Fibroblast of skin of left quadriceps (primary cell): ENCODE measurements around the gene CPAMD8.
"Not testable (repeated sequence)": the region's sequence is repeated elsewhere in the genome, so short reads cannot be mapped to it uniquely, and the experiment has no call there.

Experiments
- DNase-seq, 2 experiments: peaks; one replicate each; pipeline ENCODE4 v3.0.0-alpha.2; 2013; ENCODE audit warnings: low read depth in 2 of 2

The CPAMD8 gene

DNA sequence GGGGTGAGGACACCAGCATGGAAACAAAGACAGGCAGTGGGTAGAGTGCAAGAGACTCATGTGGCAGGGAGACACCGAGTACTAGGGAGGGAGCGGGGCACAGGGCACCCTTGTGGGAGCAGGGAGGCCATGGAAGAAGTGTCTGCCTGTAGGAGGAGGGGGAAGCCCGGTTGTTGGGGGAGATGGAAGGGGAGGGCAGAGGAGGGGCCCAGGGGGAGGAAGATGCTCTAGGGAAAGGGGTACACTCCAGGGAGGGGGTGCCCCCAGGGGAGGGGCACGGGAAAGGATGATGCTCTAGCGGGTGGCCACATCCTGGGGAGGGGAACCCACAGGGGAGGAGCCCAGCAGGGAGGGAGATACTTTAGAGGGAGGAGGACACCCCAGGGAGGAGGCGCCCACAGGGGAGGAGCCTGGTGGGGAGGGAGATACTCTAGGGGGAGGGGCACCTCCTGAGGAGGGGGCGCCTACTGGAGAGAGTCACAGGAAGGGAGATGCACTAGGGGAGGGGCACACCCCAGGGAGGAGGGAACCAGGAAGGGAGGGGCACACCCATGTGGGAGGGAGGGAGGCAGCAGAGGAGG, 24.9 kb downstream of the CPAMD8 start:
- no peak for DNase-seq

DNA sequence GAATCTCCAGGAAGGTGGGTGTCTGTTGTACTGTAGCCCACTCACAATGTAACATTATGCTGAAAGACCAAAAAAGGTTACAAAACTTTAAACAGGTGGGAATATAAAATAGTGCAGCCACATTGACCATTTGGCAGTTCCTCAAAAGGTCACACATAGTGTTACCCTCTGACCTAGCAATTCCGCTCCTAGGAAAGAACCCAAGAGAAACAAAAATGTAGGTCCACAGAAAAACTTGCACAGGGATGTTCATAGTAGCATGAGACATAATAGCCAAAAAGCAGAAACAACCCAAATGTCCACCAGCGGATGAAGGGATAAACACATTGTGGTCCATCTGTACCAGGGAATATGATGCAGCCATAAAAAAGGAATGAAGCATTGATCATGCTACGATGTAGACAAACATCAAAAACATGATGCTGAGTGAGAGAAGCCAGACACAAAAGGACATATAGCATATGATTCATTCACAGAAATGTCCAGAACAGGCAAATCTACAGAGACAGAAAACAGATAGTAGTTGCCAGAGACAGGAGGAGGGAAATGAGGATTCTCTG, 27.9 kb downstream of the CPAMD8 start:
- DNase-seq, result no peak

DNA sequence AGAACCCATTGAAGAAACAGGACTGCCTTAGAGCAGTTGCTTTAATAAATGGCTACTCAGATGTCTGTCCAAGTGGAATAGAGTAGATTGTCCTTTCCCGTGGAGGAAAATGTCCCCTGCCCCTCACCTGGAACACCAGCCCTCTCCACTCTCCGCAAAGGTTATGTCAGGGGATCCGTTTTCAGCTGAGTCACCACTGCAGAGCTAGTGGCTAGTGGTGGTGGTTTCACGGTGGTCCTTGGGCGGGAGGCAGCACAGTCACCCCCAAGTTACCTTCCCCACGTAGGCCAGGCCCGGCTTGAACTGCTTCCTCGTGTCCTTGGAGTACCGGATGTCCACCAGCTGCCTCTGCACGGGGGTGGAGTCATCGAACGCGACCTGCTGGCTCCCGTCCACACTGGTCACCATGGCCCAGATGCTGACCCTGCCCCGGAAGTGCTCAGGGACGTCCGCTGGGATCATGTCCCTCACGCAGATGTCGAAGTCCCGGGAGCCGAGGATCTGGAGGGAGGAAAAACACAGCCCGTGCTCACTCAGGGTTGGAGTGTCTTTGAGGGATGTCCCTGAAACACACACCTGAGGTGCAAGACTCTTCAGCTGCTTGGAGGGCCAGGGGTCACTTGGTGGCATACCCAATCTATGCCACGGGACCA, 29.6 kb downstream of the CPAMD8 start:
- not testable (repeated sequence) for DNase-seq

DNA sequence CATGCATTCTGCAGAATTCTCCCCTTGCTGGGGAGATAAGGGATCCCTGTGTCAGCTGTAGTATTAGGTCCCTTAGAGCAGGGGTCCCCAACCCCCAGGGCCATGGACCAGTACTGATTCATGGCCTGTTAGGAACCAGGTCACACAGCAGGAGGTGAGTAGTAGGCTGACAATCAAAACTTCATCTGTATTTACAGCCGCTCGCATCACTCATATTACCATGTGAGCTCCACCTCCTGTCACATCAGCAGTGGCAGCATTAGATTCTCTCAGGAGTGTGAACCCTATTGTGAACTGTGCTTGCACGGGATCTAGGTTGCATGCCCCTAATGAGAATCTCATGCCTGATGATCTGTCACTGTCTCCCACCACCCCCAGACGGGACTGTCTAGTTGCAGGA, 37.9 kb downstream of the CPAMD8 start:
- no peak for DNase-seq

DNA sequence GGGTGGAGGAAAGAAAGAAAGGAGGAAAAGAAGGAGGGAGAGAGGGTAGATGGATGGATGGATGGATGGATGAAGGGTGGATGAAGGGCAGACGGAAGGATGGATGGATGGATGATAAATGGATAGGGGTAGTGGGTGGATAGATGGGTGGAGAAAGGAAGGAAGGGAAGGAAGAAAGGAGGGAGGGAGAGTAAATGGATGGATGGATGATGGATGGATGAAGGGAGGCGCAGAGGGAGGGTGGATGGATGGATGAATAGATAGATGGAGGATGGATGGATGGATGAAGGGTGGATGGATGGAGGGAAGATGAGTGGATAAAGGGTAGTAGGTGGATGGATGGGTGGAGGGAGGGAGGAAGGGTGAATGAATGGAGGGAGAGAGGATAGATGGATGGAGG, 41.2 kb downstream of the CPAMD8 start:
- DNase-seq, result no peak

DNA sequence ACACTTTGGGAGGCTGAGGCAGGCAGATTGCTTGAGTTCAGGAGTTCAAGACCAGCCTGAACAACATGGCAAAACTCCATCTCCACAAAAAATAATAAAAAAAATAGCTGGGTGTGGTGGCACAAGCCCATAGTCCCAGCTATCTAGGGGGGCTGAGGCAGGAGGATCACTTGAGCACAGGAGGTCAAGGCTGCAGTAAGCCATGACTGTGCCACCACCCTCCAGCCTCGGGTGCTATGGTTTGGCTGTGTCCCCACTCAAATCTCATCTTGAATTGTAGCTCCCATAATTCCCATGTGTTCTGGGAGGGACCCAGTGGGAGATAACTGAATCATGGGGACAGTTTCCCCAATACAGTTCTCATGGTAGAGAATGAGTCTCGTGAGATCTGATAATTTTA, 44.0 kb downstream of the CPAMD8 start:
- DNase-seq, result not testable (repeated sequence)

DNA sequence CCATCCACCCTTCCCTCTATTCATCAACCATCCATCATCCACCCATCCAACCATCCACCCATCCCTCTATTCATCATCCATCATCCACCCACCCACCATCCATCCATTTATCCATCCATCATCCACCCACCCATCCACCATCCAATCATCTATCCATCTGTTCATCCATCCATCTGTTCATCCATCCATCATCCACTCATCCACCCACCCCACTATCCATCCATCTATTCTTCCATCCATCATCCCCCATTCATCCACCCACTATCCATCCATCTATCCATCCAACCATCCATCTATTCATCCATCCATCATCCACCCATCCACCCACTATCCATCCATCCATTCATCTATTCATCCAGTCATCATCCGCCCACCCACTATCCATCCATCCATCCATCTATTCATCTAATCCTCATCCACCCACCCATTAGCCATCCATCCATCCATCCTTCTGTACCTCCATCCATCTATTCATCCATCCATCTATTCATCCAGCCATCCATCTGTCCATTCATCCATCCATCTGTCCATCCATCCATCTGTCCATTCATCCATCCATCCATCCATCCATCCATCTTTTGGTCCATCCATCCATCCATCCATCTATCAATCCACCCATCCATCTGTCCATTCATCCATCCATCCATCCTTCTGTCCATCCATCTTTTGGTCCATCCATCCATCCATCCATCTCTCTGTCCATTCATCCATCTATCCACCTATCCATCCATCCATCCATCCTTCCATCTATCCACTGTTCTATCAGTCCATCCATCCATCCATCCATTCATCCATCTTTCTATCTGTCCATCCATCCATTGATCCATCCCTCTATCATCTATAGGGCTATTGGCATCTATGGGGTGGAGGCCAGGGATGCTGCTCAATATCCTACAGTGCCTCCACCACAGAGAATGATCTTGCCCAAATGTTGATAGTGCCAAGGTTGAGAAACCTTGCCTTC, 47.5 kb downstream of the CPAMD8 start:
- DNase-seq, result no peak

DNA sequence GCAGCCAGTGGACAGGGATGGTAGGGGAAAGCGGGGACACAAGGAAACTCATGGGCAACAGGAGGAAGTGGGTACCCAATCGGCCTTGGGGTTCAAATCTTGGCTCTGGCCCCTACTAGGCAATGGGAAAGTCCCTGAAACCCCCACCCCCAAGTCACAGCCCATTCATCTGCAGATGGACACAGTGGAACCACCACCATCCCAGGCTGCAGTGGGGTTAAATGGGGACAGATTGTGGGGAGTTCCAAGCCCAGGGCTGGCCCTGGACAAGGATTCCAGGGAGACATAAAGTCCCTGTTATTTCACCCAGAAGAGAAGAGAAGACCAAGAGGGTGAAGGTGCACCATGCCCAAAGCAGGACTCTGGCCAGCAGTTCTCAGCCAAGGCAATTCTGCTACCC, 48.5 kb downstream of the CPAMD8 start:
- DNase-seq, result no peak

DNA sequence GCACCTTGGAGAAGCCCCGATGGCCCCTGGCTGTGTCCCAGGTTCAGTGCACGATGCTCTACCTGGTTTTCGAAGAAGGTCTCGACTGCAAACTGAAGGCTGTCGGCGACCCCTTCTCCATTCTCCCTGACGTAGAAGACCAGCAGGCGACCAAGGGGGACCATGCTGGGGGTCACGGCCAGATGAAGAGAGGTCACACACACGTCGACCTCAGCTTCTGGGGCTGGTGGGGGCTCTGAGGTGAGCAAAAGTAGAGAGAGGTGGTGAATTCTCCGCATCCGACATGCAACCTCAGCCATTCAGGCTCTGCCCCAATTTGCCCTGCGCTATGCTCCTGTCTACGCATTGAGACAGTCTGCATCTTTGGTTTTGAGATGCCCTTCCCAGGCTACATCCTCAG, 49.3 kb downstream of the CPAMD8 start:
- no peak for DNase-seq

DNA sequence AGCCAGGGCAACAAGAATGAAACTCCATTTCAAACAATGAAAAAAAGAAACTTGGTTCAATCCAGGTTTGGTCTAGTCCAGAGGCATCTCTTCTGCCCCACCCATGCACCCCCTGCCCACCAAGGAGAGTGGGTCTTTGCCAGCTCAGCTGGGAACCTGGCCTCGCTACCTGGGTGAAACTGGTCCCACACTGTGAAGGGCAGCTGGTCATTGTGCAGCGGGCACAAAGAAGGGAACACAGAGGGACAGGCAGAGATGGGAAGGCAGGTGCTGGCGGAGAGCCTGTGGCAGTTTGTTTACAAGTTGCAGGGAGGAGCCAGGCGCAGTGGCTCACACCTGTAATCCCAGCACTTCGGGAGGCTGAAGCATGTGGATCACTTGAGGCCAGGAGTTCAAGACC, 50.2 kb downstream of the CPAMD8 start:
- no peak for DNase-seq

DNA sequence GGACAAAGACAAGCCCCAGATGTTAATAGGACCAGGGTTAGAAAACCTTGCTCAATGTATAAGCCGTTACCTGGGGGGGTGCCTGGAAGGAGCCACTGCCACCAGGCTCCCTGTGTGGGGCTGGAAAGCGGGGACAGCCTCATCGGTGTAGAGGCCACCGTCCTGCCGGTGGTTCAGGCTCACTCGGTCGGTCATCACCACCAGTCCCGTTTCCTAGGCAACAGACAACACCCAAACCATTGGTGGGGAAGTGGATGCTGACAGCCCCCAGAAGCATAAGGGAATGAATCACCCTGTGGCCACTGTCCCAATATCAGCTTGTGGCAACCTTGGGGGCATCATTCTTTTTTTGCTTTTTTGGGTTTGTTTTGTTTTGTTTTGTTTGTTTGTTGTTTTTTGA, 55.8 kb downstream of the CPAMD8 start:
- no peak for DNase-seq

DNA sequence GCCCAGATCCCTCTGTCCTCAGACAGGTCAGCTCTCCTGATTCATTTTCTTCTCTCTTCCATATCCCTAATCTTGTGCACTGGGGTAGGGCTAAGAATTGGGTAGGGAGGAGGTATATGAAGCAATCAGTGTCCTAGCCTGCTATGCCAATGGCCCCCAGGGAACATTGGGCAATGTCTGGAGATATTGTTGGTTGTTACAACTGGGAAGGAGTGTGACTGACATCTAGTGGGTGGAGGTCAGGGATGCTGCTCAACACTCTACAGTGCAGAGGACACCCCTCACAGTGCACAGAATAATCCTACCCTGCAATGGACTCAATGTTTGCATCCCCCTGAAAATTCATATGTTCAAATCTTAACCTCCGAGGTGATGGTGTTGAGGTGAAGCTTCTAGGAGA, 57.5 kb downstream of the CPAMD8 start:
- no peak for DNase-seq

DNA sequence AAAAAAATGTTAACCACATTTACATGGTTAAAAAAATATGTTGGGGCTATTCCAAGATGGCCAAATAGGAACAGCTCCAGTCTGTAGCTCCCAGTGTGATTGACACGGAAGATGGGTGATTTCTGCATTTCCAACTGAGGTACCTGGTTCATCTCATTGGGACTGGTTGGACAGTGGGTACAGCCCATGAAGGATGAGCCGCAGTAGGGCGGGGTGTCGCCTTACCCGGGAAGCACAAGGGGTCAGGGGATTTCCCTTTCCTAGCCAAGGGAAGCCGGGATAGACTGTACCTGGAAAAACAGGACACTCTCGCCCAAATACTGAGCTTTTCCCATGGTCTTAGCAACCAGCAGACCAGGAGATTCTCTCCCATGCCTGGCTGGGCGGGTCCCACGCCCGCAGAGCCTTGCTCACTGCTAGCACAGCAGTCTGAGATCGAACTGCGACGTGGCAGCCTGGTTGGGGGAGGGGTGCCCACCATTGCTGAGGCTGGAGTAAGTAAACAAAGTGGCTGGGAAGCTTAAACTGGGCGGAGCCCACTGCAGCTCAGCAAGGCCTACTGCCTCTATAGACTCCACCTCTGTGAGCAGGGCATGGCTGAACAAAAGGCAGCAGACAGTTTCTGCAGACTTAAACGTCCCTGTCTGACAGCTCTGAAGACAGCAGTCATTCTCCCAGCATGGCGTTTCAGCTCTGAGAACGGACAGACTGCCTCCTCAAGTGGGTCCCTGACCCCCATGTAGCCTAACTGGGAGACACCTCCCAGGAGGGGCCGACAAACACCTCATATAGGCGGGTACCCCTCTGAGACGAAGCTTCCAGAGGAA, 65.4 kb downstream of the CPAMD8 start:
- not testable (repeated sequence) for DNase-seq

DNA sequence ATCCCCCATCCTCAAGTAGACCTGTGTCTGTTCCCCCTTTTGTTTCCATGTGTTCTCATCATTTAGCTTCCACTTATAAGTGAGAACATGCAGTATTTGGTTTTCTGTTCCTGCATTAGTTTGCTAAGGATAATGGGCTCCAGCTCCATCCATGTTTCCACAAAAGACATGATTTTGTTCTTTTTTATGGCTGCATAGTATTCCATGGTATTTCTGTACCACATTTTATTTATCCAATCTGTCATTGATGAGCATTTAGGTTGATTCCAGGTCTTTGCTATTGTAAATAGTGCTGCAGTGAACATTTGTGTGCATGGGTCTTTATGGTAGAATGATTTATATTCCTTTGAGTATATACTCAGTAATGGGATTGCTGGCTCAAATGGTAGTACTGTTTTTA, 68.3 kb downstream of the CPAMD8 start:
- DNase-seq, result not testable (repeated sequence)

DNA sequence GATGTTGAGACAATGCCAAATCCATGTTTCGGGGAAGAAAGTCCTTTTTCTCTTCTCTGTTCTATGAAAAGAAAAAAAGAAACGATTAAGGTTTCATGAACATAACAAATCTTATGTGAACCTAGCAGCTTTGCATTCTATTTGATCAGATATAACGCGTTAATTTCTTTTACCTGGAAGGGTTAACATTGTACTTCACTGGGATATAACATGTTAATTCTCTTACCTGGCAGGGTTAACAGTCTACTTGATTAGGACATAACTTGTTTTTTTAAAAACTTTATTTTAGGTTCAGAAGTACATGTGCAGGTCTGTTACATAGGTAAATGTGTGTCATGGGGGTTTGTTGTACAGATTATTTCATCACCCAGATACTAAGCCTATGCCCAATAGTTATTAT, 68.8 kb downstream of the CPAMD8 start:
- DNase-seq, result no peak

DNA sequence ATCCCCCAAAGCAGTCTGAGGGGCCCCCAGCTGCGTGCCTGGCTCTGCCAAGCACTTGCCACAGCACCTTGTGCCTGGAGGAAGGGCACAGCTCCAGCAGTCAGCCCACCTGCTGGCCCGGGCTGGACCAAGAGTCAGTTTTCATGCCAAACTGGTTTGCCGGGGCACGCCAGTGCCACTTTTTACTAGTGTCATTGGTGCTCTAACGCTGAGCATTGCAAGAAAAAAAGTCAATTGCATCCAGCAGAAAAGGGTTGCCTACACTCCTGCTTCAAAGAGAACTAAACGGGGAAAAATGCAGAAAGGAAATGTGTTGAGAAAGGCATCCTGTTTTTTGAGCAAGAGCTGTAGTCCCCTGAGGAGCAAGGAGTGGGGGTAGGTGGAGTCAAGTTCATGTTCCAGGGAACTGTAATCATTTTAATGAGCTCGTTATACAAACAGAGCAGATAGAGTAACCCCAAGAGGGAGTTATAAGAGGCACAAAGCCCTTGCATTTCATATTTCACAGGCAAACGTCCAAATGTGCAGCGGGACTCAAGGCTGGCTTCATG, 69.4 kb downstream of the CPAMD8 start:
- DNase-seq, result no peak

DNA sequence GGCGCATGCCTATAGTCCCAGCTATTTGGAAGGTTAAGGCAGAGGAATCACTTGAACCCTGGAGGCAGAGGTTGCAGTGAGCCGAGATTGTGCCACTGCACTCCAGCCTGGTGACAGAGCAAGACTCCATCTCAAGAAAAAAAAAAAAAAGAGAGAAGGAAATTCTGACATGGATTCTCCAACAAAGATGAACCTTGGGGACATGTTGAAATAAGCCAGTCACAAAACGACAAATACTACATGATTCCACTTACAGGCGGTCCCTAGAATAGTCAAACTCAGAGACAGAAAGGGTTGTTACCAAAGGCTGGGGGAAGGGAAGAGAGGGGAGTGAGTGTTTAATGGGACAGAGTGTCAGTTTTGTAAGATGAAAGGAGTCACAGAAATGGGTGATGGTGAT, 71.4 kb downstream of the CPAMD8 start:
- no peak for DNase-seq

DNA sequence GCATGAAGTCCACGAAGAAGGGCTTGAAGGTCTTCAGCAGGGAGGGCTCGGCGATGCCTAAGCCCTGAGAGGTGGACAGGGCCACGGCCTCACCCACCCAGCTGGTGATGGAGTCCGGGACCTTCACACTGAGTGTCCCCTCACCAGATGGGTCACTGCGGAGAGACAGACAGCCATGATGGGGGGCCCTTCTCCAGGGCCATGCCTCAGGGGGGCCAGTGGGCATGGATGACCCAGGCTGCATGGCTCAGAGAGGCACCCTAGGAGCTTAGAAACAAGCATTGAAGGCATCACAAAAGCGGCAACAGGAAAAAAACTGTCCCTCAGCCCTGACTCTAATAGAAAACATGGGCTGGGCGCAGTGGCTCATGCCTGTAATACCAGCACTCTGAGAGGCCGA, 74.6 kb downstream of the CPAMD8 start:
- DNase-seq, result no peak

DNA sequence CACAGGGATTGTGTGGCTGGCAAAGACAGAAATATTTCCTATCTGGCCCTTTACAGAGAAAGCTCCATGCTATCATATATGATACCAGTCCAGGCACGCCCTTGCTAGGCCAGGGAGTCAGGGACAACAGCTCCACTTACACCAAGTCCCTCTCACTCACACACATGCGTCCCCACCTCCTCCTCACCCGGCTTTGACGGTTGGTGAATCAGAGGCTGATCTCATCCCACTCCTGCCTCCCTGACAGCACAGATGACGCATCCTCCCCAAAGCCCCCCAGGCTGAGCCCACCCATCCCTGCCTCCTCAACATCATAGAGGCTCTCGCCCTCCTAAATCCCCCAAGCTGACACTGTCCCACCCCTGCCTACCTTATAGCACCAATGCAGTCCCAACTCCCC, 75.1 kb downstream of the CPAMD8 start:
- no peak for DNase-seq

DNA sequence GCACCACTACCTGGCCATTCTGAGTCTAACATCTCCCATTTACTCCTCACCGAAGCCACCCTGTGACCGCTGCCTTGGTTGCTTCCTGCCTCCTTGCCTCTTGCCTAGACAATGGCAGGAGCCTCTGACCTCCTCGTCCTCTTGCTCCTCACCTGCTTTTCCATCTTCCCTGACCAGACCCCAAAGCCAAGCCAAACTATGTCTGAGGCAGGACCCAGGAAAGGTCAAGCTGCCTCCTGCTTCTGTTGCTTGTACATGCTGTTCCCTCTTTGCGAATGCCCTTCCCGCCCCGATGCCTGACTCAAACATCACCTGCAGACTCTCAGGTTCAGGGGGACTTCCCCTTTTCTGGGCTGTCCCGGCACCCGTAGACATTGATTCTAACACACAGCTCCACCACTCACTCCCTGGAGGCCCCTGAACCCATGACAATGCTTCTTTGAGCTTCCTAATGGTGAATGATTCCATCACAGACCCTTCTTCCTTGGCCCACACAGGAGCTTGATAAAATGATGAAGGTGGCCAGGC, 77.0 kb downstream of the CPAMD8 start:
- DNase-seq, result no peak
